ENCODE measurements around the gene LIF. TPM values are rescaled to one million over a fixed set of nuclear protein-coding genes. Genes with fewer than 3 reads are reported as not detected.

The LIF gene
- total RNA-seq, 2 experiments from 2014 or later = 0.06 TPM; not detected in 1

- Histone ChIP-seq H3K9me3 (ENCODE audit: low read length) (no peaks in the 10 kb centered on the region), H3K9me2 (ENCODE audit: insufficient read depth, low read length) (no peaks in the 10 kb centered on the region), H3K4me1 (ENCODE audit: insufficient read depth, low read length, poor library complexity, severe bottlenecking) (peaks cover 11% of the 10 kb centered on the region), H3K79me2 (ENCODE audit: insufficient read depth, low read depth, low read length) (no peaks in the 10 kb centered on the region), H3K4me2 (ENCODE audit: low read length) (no peak overlapping the region), H3K27ac (ENCODE audit: low read depth, low read length, poor library complexity, severe bottlenecking) (no peak overlapping the region), H2AFZ (ENCODE audit: low read length) (no peak overlapping the region), H4K20me1 (ENCODE audit: insufficient read depth, low read length) (no peaks in the 10 kb centered on the region), H3K4me3 (ENCODE audit: low read depth, low read length, poor library complexity, severe bottlenecking) (no peak overlapping the region), H3K36me3 (ENCODE audit: insufficient read depth, low read length) (no peaks in the 10 kb centered on the region)
- ChIA-PET POLR2A (no interaction called here), CTCF (ENCODE audit: unreplicated experiment) (no interaction called here)
- intact Hi-C loops (cut with micrococcal nuclease; ENCODE audit: unreplicated experiment) = no loop called here
- TF ChIP-seq EZH2phosphoT487 (IDR thresholded peaks at IDR 0.05; ENCODE audit: borderline replicate concordance, low read depth, low read length) = no peak
- TF ChIP-seq CTCF (conservative IDR thresholded peaks at IDR 0.05; ENCODE audit: low read length) = no peak
- no TSS peak for BruUV-seq (replicated peaks)
- DNase-seq (ENCODE audit: low spot score) = no peak
Measured at GRCh38 chr22:30274437-30274812, 27.9 kb upstream of the LIF start.

- no peak for DNase-seq (ENCODE audit: low spot score)
- Histone ChIP-seq H3K27ac (ENCODE audit: low read depth, low read length, poor library complexity, severe bottlenecking) (no peak overlapping the region), H3K4me1 (ENCODE audit: insufficient read depth, low read length, poor library complexity, severe bottlenecking) (peaks cover 11% of the 10 kb centered on the region), H3K79me2 (ENCODE audit: insufficient read depth, low read depth, low read length) (no peaks in the 10 kb centered on the region), H3K9me3 (ENCODE audit: low read length) (no peaks in the 10 kb centered on the region), H2AFZ (ENCODE audit: low read length) (no peak overlapping the region), H3K4me2 (ENCODE audit: low read length) (no peak overlapping the region), H3K36me3 (ENCODE audit: insufficient read depth, low read length) (no peaks in the 10 kb centered on the region; the same call in 1 of the 2 replicates), H3K9me2 (ENCODE audit: insufficient read depth, low read length) (no peaks in the 10 kb centered on the region), H4K20me1 (ENCODE audit: insufficient read depth, low read length) (no peaks in the 10 kb centered on the region), H3K4me3 (ENCODE audit: low read depth, low read length, poor library complexity, severe bottlenecking) (no peak overlapping the region)
- intact Hi-C loops (cut with micrococcal nuclease; ENCODE audit: unreplicated experiment) = no loop called here
- BruUV-seq (replicated peaks) = no TSS peak
- POLR2A ChIA-PET = interaction anchor here (0.6 kb wide), 1 partner anchor 183 kb away, joined by 4 read pairs; no protein-coding TSS in a partner anchor
- TF ChIP-seq CTCF (conservative IDR thresholded peaks at IDR 0.05; ENCODE audit: low read length) (no peak), EZH2phosphoT487 (IDR thresholded peaks at IDR 0.05; ENCODE audit: borderline replicate concordance, low read depth, low read length) (no peak)
- CTCF ChIA-PET (ENCODE audit: unreplicated experiment) = no interaction called here
Measured at GRCh38 chr22:30273711-30274436, 27.3 kb upstream of the LIF start.

- no peaks in the 10 kb centered on the region; the same call in 1 of the 2 replicates for H3K36me3 ChIP-seq (ENCODE audit: insufficient read depth, low read length)
- intact Hi-C loops (cut with micrococcal nuclease; ENCODE audit: unreplicated experiment) = no loop called here
- H3K27ac ChIP-seq (ENCODE audit: low read depth, low read length, poor library complexity, severe bottlenecking) = no peak overlapping the region
- H3K4me1 ChIP-seq (ENCODE audit: insufficient read depth, low read length, poor library complexity, severe bottlenecking) = peaks cover 11% of the 10 kb centered on the region
- no peak overlapping the region for H3K4me3 ChIP-seq (ENCODE audit: low read depth, low read length, poor library complexity, severe bottlenecking)
- no peaks in the 10 kb centered on the region for H4K20me1 ChIP-seq (ENCODE audit: insufficient read depth, low read length)
- H2AFZ ChIP-seq (ENCODE audit: low read length) = no peak overlapping the region
- no peak for DNase-seq (ENCODE audit: low spot score)
- H3K4me2 ChIP-seq (ENCODE audit: low read length) = no peak overlapping the region
- no peaks in the 10 kb centered on the region for H3K9me3 ChIP-seq (ENCODE audit: low read length)
- no peak for TF ChIP-seq CTCF (conservative IDR thresholded peaks at IDR 0.05; ENCODE audit: low read length)
- TF ChIP-seq EZH2phosphoT487 (IDR thresholded peaks at IDR 0.05; ENCODE audit: borderline replicate concordance, low read depth, low read length) = no peak
- H3K79me2 ChIP-seq (ENCODE audit: insufficient read depth, low read depth, low read length) = no peaks in the 10 kb centered on the region
- BruUV-seq (replicated peaks) = no TSS peak
- no peaks in the 10 kb centered on the region for H3K9me2 ChIP-seq (ENCODE audit: insufficient read depth, low read length)
- CTCF ChIA-PET (ENCODE audit: unreplicated experiment) = no interaction called here
- POLR2A ChIA-PET = no interaction called here
Measured at GRCh38 chr22:30272781-30273601, 26.4 kb upstream of the LIF start.

Data from OCI-LY7 (cell line).